Nephron progenitor cell (in vitro differentiated cells): ENCODE results near the gene ZFAND6.
"Not testable (repeated sequence)": the region's sequence is repeated elsewhere in the genome, so short reads cannot be mapped to it uniquely, and the experiment has no call there.

ENCODE experiments used
- DNase-seq: peaks from one replicate; pipeline ENCODE4 v3.0.0; 2021
- H3K27ac Mint-ChIP-seq: 2 replicates; pipeline ENCODE4 v1.8.0; 2021; ENCODE audit warnings: mild to moderate bottlenecking, moderate library complexity, mixed read lengths
- H3K27me3 Mint-ChIP-seq: 2 replicates; pipeline ENCODE4 v1.8.0; 2021; ENCODE audit warnings: mild to moderate bottlenecking, low read depth, mixed read lengths; ENCODE audit not compliant: poor library complexity
- H3K36me3 Mint-ChIP-seq: 2 replicates; pipeline ENCODE4 v1.8.0; 2021; ENCODE audit warnings: low read depth, mixed read lengths
- H3K4me1 Mint-ChIP-seq: 2 replicates; pipeline ENCODE4 v1.8.0; 2021; ENCODE audit warnings: mixed read lengths
- H3K4me3 Mint-ChIP-seq: 2 replicates; pipeline ENCODE4 v1.8.0; 2021; ENCODE audit warnings: mild to moderate bottlenecking, moderate library complexity, mixed read lengths
- H3K9me3 Mint-ChIP-seq: 2 replicates; pipeline ENCODE4 v1.8.0; 2021; ENCODE audit warnings: mild to moderate bottlenecking, moderate library complexity, mixed read lengths
- CTCF ChIP-seq: fragments of 200-600 bp; sonication (generic); IDR thresholded peaks from 2 replicates; pipeline ENCODE4 v1.5.0; 2021; ENCODE audit warnings: antibody characterized with exemption

Gene ZFAND6

GRCh38 chr15:80042568-80042967 is 16.9 kb upstream of the ZFAND6 start:
- DNase-seq: no peak
- Mint-ChIP-seq H3K4me3 (no peak overlapping the region), H3K27ac (no peak overlapping the region), H3K9me3 (peaks cover 5% of the 10 kb centered on the region), H3K4me1 (no peaks in the 10 kb centered on the region), H3K36me3 (no peaks in the 10 kb centered on the region), H3K27me3 (peaks cover 11% of the 10 kb centered on the region)
- no peak for TF ChIP-seq CTCF

- not testable (repeated sequence) for H3K36me3 Mint-ChIP-seq, H3K4me3 Mint-ChIP-seq, DNase-seq, H3K9me3 Mint-ChIP-seq, H3K27ac Mint-ChIP-seq, H3K4me1 Mint-ChIP-seq
- peaks cover 11% of the 10 kb centered on the region for H3K27me3 Mint-ChIP-seq
Measured at GRCh38 chr15:80045219-80045618, 14.3 kb upstream of the ZFAND6 start.

- H3K27me3 Mint-ChIP-seq: peaks cover 2% of the 10 kb centered on the region
- no peaks in the 10 kb centered on the region for H3K9me3 Mint-ChIP-seq
- no peaks in the 10 kb centered on the region for H3K36me3 Mint-ChIP-seq
- peaks cover 25% of the 10 kb centered on the region for H3K4me1 Mint-ChIP-seq
- no peak overlapping the region for H3K4me3 Mint-ChIP-seq
- no peak for DNase-seq
- no peak overlapping the region for H3K27ac Mint-ChIP-seq
- no peak for TF ChIP-seq CTCF
Measured at GRCh38 chr15:80049046-80049445, 10.4 kb upstream of the ZFAND6 start.

- Mint-ChIP-seq H3K4me1 (peaks cover 27% of the 10 kb centered on the region), H3K4me3 (no peak overlapping the region), H3K9me3 (peaks cover 4% of the 10 kb centered on the region), H3K36me3 (no peaks in the 10 kb centered on the region), H3K27me3 (peaks cover 19% of the 10 kb centered on the region), H3K27ac (peak overlapping the region; percentile 20)
- TF ChIP-seq CTCF: no peak
- DNase-seq: no peak
Measured at GRCh38 chr15:80052597-80053304, 6.7 kb upstream of the ZFAND6 start.

- no peak for TF ChIP-seq CTCF
- H3K9me3 Mint-ChIP-seq: peaks cover 4% of the 10 kb centered on the region
- no peak overlapping the region for H3K27ac Mint-ChIP-seq
- H3K4me1 Mint-ChIP-seq: peaks cover 44% of the 10 kb centered on the region
- no peak overlapping the region for H3K4me3 Mint-ChIP-seq
- no peaks in the 10 kb centered on the region for H3K36me3 Mint-ChIP-seq
- no peak for DNase-seq
- H3K27me3 Mint-ChIP-seq: peaks cover 31% of the 10 kb centered on the region
Measured at GRCh38 chr15:80055933-80056332, 3.5 kb upstream of the ZFAND6 start.

GRCh38 chr15:80058044-80058443 is 1.4 kb upstream of the ZFAND6 start:
- Mint-ChIP-seq H3K36me3 (no peaks in the 10 kb centered on the region), H3K4me3 (peak overlapping the region; percentile 75), H3K9me3 (peaks cover 4% of the 10 kb centered on the region), H3K27ac (no peak overlapping the region), H3K27me3 (peaks cover 31% of the 10 kb centered on the region), H3K4me1 (peaks cover 43% of the 10 kb centered on the region)
- no peak for TF ChIP-seq CTCF
- no peak for DNase-seq
